GM23338 (cell line): Measurements from ENCODE around the gene FRMD1. TPM values are rescaled to one million over a fixed set of nuclear protein-coding genes. Genes with fewer than 3 reads are reported as not detected.

Source experiments
- ATAC-seq: fragments of 200-7000 bp; cut with Tn5 transposase; 3 replicates; pipeline ENCODE4 v1.9.1; 2020
- DNase-seq: peaks from one replicate; pipeline ENCODE4 v3.0.0-alpha.2; 2015; ENCODE audit warnings: low spot score
- H2AFZ ChIP-seq: fragments of 200-600 bp; sonication (generic); 2 replicates; pipeline ENCODE4 v1.8.0; 2016; ENCODE audit warnings: antibody characterized with exemption, mild to moderate bottlenecking, moderate library complexity
- H3F3A ChIP-seq: fragments of 200-600 bp; sonication (generic); replicated peaks from 2 replicates; pipeline ENCODE4 v1.8.0; 2017; ENCODE audit warnings: antibody characterized with exemption, mixed run types, low read depth
- H3K27ac ChIP-seq: fragments of 200-600 bp; sonication (generic); 2 replicates; pipeline ENCODE4 v1.6.1; 2016; ENCODE audit warnings: low read depth
- H3K27me3 ChIP-seq: fragments of 200-600 bp; sonication (generic); 2 replicates; pipeline ENCODE4 v1.8.0; 2016; ENCODE audit warnings: mild to moderate bottlenecking, mixed run types, moderate library complexity; ENCODE audit not compliant: insufficient read depth
- H3K36me3 ChIP-seq: fragments of 200-600 bp; sonication (generic); 2 replicates; pipeline ENCODE4 v1.8.0; 2016; ENCODE audit warnings: mild to moderate bottlenecking; ENCODE audit not compliant: insufficient read depth
- H3K4me1 ChIP-seq: fragments of 200-600 bp; sonication (generic); 2 replicates; pipeline ENCODE4 v1.8.0; 2016; ENCODE audit warnings: mild to moderate bottlenecking, moderate library complexity; ENCODE audit not compliant: insufficient read depth
- H3K4me2 ChIP-seq: fragments of 200-600 bp; sonication (generic); 2 replicates; pipeline ENCODE4 v1.7.1; 2017; ENCODE audit warnings: mixed run types
- H3K4me3 ChIP-seq: fragments of 200-600 bp; sonication (generic); 2 replicates; pipeline ENCODE4 v1.6.1; 2016; ENCODE audit warnings: mixed run types
- H3K79me2 ChIP-seq: fragments of 200-600 bp; sonication (generic); replicated peaks from 2 replicates; pipeline ENCODE4 v1.8.0; 2017; ENCODE audit warnings: mild to moderate bottlenecking; ENCODE audit not compliant: insufficient read depth
- H3K9me2 ChIP-seq: fragments of 200-600 bp; sonication (generic); 2 replicates; pipeline ENCODE4 v1.8.0; 2017; ENCODE audit not compliant: insufficient read depth
- H4K20me1 ChIP-seq: fragments of 200-600 bp; sonication (generic); replicated peaks from 2 replicates; pipeline ENCODE4 v1.8.0; 2017; ENCODE audit warnings: mild to moderate bottlenecking; ENCODE audit not compliant: insufficient read depth
- H3K27ac Mint-ChIP-seq: 2 replicates; pipeline ENCODE4 v1.8.0; 2020; ENCODE audit warnings: inconsistent platforms, mild to moderate bottlenecking, moderate library complexity, mixed read lengths
- H3K27me3 Mint-ChIP-seq: 3 replicates; pipeline ENCODE4 v1.8.0; 2022; ENCODE audit warnings: low read depth, mild to moderate bottlenecking, moderate library complexity, mixed read lengths, inconsistent platforms; ENCODE audit not compliant: insufficient read depth, poor library complexity
- H3K36me3 Mint-ChIP-seq: 3 replicates; pipeline ENCODE4 v1.8.0; 2021; ENCODE audit warnings: low read depth, mild to moderate bottlenecking, inconsistent platforms, moderate library complexity, mixed read lengths
- H3K4me1 Mint-ChIP-seq: 3 replicates; pipeline ENCODE4 v1.8.0; 2020; ENCODE audit warnings: mild to moderate bottlenecking, inconsistent platforms, mixed read lengths
- H3K4me3 Mint-ChIP-seq: 3 replicates; pipeline ENCODE4 v1.8.0; 2021; ENCODE audit warnings: moderate library complexity, mild to moderate bottlenecking, inconsistent platforms, mixed read lengths
- H3K9me3 Mint-ChIP-seq: 3 replicates; pipeline ENCODE4 v1.8.0; 2020; ENCODE audit warnings: moderate library complexity, mild to moderate bottlenecking, inconsistent platforms, mixed read lengths
- CREB1 ChIP-seq: fragments of 250-450 bp; sonication (Bioruptor Pico); IDR thresholded peaks from 2 replicates; pipeline ENCODE4 v1.5.0; 2020; ENCODE audit warnings: low read depth, mild to moderate bottlenecking, moderate library complexity
- ETS1 ChIP-seq: IDR thresholded peaks from 2 replicates; pipeline ENCODE4 v1.6.1; 2016; ENCODE audit warnings: antibody characterized with exemption
- EZH2 ChIP-seq: fragments of 200-600 bp; sonication (generic); IDR thresholded peaks from one replicate; pipeline ENCODE4 v1.8.0; 2017; ENCODE audit warnings: antibody characterized with exemption, mild to moderate bottlenecking, low read depth; ENCODE audit not compliant: unreplicated experiment
- EZH2phosphoT487 ChIP-seq: fragments of 200-600 bp; sonication (generic); IDR thresholded peaks from one replicate; pipeline ENCODE4 v1.8.1; 2018; ENCODE audit warnings: antibody characterized with exemption; ENCODE audit not compliant: unreplicated experiment
- JUNB ChIP-seq: IDR thresholded peaks from one replicate; pipeline ENCODE4 v1.6.1; 2016; ENCODE audit warnings: antibody characterized with exemption; ENCODE audit not compliant: unreplicated experiment
- NANOG ChIP-seq: IDR thresholded peaks from 2 replicates; pipeline ENCODE4 v1.6.1; 2016; ENCODE audit warnings: antibody characterized with exemption, borderline replicate concordance
- POLR2AphosphoS5 ChIP-seq: IDR thresholded peaks from 2 replicates; pipeline ENCODE4 v1.6.1; 2016; ENCODE audit warnings: antibody characterized with exemption, low read depth
- REST ChIP-seq: IDR thresholded peaks from one replicate; pipeline ENCODE4 v1.6.1; 2018; ENCODE audit warnings: antibody characterized with exemption; ENCODE audit not compliant: unreplicated experiment
- STAT1 ChIP-seq: IDR thresholded peaks from one replicate; pipeline ENCODE4 v1.6.1; 2016; ENCODE audit warnings: antibody characterized with exemption; ENCODE audit not compliant: unreplicated experiment
- ZNF114 ChIP-seq: fragments of 250-450 bp; sonication (Bioruptor Pico); IDR thresholded peaks from 2 replicates; pipeline ENCODE4 v1.5.0; 2020; ENCODE audit warnings: mild to moderate bottlenecking, moderate library complexity
- ZNF331 ChIP-seq: fragments of 250-450 bp; sonication (Bioruptor Pico); IDR thresholded peaks from 2 replicates; pipeline ENCODE4 v1.5.0; 2020; ENCODE audit warnings: low read depth, mild to moderate bottlenecking, moderate library complexity
- ZNF462 ChIP-seq: fragments of 250-450 bp; sonication (Bioruptor Pico); IDR thresholded peaks from 2 replicates; pipeline ENCODE4 v1.5.0; 2020; ENCODE audit warnings: mild to moderate bottlenecking, moderate library complexity
- polyA plus RNA-seq: library from polyadenylated mRNA; unstranded; fragments of >200 nt; fragmentation: Nextera tagmentation; extraction: Ambion mirVana; gene quantifications from 2 replicates; pipeline ENCODE4 v1.2.1, GENCODE V29; 2016
- total RNA-seq: library from RNA; depleted of rRNA; stranded (reverse); fragments of >200 nt; shearing (Covaris generic); gene quantifications from 2 replicates; pipeline ENCODE4 v1.2.3, GENCODE V29; 2014
- TF ChIP-seq, protein P1 (sequence below), 2 experiments: fragments of 200-600 bp in 1 of 2; sonication (generic) in 1 of 2; conservative IDR thresholded peaks; 2 replicates each; pipeline versions ENCODE4 v1.5.1 to v1.6.1; 2016 to 2017; ENCODE audit warnings: antibody characterized with exemption in 2 of 2, low read depth in 2 of 2, mild to moderate bottlenecking in 2 of 2, moderate library complexity in 1 of 2

Gene FRMD1
- total and polyA plus RNA-seq, 2 experiments from 2014 or later, result 1.0 to 2.0 TPM

DNA sequence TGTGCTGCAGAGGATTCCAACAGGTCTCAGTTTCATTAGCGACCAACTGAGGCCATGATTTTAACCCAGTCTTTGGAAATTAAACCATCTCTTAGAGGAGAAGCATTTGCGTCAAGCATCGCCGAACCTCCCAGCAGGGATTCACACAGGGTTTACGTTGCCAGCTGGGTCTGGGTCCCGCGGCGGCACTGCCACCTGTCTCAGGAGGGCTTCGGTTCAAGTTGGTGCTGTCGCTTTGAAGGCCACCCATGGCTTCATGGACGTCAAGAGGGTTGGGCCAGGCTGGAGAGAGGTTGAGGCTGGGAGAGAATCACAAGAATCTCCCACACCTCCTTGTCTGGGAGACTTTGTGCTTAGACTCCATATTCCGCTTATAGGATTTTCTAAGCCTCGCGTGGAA, 43.0 kb upstream of the FRMD1 start:
- peaks cover 4% of the 10 kb centered on the region; the same call in 2 of the 3 replicates for H3K9me3 Mint-ChIP-seq
- Histone ChIP-seq H3K79me2 (no peaks in the 10 kb centered on the region), H3K9me2 (peaks cover 7% of the 10 kb centered on the region), H3K27ac (no peak overlapping the region), H3K4me2 (no peak overlapping the region), H4K20me1 (no peaks in the 10 kb centered on the region), H3K36me3 (no peaks in the 10 kb centered on the region), H3K4me3 (no peak overlapping the region), H2AFZ (no peak overlapping the region), H3K27me3 (no peaks in the 10 kb centered on the region), H3K4me1 (peaks cover 6% of the 10 kb centered on the region; the same call in 1 of the 2 replicates), H3F3A (no peaks in the 10 kb centered on the region)
- peaks cover 16% of the 10 kb centered on the region; the same call in 2 of the 3 replicates for H3K4me1 Mint-ChIP-seq
- no peak overlapping the region for H3K27ac Mint-ChIP-seq
- H3K4me3 Mint-ChIP-seq, result no peak overlapping the region
- ATAC-seq (no peak), DNase-seq (no peak)
- H3K36me3 Mint-ChIP-seq, result peaks cover 2% of the 10 kb centered on the region; the same call in 1 of the 3 replicates
- peaks cover 4% of the 10 kb centered on the region for H3K27me3 Mint-ChIP-seq
- no peak for TF ChIP-seq REST
- TF ChIP-seq ZNF331 (CRISPR knock-in tag), result no peak
- no peak for TF ChIP-seq EZH2phosphoT487
- no peak for TF ChIP-seq JUNB
- no peak for TF ChIP-seq ZNF114 (CRISPR knock-in tag)
- no peak for TF ChIP-seq ETS1
- no peak for TF ChIP-seq EZH2
- no peak for TF ChIP-seq POLR2AphosphoS5
- TF ChIP-seq, protein P1, sequence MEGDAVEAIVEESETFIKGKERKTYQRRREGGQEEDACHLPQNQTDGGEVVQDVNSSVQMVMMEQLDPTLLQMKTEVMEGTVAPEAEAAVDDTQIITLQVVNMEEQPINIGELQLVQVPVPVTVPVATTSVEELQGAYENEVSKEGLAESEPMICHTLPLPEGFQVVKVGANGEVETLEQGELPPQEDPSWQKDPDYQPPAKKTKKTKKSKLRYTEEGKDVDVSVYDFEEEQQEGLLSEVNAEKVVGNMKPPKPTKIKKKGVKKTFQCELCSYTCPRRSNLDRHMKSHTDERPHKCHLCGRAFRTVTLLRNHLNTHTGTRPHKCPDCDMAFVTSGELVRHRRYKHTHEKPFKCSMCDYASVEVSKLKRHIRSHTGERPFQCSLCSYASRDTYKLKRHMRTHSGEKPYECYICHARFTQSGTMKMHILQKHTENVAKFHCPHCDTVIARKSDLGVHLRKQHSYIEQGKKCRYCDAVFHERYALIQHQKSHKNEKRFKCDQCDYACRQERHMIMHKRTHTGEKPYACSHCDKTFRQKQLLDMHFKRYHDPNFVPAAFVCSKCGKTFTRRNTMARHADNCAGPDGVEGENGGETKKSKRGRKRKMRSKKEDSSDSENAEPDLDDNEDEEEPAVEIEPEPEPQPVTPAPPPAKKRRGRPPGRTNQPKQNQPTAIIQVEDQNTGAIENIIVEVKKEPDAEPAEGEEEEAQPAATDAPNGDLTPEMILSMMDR (conservative IDR thresholded peaks at IDR 0.05; ENCODE audit: low read depth in 2 of 2), result no peak
- no peak for TF ChIP-seq STAT1
- no peak for TF ChIP-seq NANOG
- no peak for TF ChIP-seq CREB1 (CRISPR knock-in tag)
- TF ChIP-seq ZNF462 (CRISPR knock-in tag), result no peak
